ENCODE data around the gene C10orf90.

DNA sequence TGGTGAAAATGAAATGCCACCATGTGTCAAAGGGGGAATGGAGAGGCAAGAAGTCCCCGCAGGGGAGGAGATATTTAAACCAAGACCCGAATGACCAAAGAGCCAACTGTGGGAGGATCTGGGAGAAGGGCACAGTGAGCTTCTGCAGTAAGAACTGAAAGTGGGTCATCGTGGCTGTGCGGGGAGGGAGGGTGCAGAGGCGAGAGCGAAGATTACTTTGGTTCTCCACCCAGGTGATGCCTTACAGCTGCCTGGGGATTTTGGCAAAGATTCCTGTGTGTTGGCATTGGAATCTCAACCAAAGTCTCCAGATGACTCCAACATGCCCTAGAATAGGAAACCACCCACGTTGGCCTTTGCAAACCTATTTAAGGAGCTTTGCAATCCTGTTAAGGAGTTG lies 238.0 kb downstream of the C10orf90 start:
- no peak for TF ChIP-seq CTCF (conservative IDR thresholded peaks at IDR 0.05; ENCODE audit: low read depth, low read length)
- TF ChIP-seq EZH2 (IDR thresholded peaks at IDR 0.05; ENCODE audit: low read length, unreplicated experiment), result no peak
- TF ChIP-seq EZH2phosphoT487 (IDR thresholded peaks at IDR 0.05; ENCODE audit: borderline replicate concordance, low read length), result no peak
